Keratinocyte (primary cell): ENCODE measurements around the gene NEB. TPM values are rescaled to one million over a fixed set of nuclear protein-coding genes. Genes with fewer than 3 reads are reported as not detected.

Experiments used
- DNase-seq: peaks from one replicate; pipeline ENCODE4 v3.0.0-alpha.2; 2011; ENCODE audit warnings: low read depth, missing footprints, low spot score
- FAIRE-seq: peaks from 2 replicates; lab custom pipeline; 2011; peaks lifted over from hg19 to GRCh38; lab: Jason Lieb, UNC
- H2AFZ ChIP-seq: 2 replicates; pipeline ENCODE4 v1.6.0; 2012; ENCODE audit warnings: low read length, control low read depth, inconsistent platforms; ENCODE audit not compliant: control insufficient read depth
- H3K27ac ChIP-seq: 2 replicates; pipeline ENCODE4 v1.5.1; 2011; ENCODE audit warnings: low read length; ENCODE audit not compliant: control insufficient read depth, insufficient read depth
- H3K27me3 ChIP-seq: 3 replicates; pipeline ENCODE4 v1.6.0; 2011; ENCODE audit warnings: low read length; ENCODE audit not compliant: control insufficient read depth, insufficient read depth; ENCODE audit errors: extremely low read depth
- H3K36me3 ChIP-seq, 2 experiments: 2 replicates in 1 of 2; 3 replicates in 1 of 2; pipeline ENCODE4 v1.5.1; 2011; ENCODE audit warnings: low read length in 2 of 2, mild to moderate bottlenecking in 1 of 2; ENCODE audit not compliant: control insufficient read depth in 2 of 2, insufficient read depth in 2 of 2; ENCODE audit errors: extremely low read depth in 1 of 2
- H3K4me1 ChIP-seq: 3 replicates; pipeline ENCODE4 v1.5.1; 2011; ENCODE audit warnings: low read length; ENCODE audit not compliant: control insufficient read depth, insufficient read depth; ENCODE audit errors: extremely low read depth
- H3K4me2 ChIP-seq: 3 replicates; pipeline ENCODE4 v1.6.0; 2011; ENCODE audit warnings: low read depth, low read length; ENCODE audit not compliant: control insufficient read depth, insufficient read depth; ENCODE audit errors: extremely low read depth
- H3K4me3 ChIP-seq, 3 experiments: fragments of 200-600 bp in 1 of 3; sonication (generic) in 1 of 3; 2 replicates in 2 of 3; 3 replicates in 1 of 3; pipeline ENCODE4 v1.5.1; 2011 to 2016; ENCODE audit warnings: low read length in 3 of 3, mild to moderate bottlenecking in 3 of 3, control low read depth in 2 of 3, inconsistent platforms in 1 of 3, low read depth in 1 of 3, mixed read lengths in 1 of 3, mixed run types in 1 of 3, moderate library complexity in 1 of 3; ENCODE audit not compliant: control insufficient read depth in 2 of 3, insufficient read depth in 2 of 3; ENCODE audit errors: extremely low read depth in 1 of 3
- H3K79me2 ChIP-seq: 2 replicates; pipeline ENCODE4 v1.6.0; 2012; ENCODE audit warnings: low read length; ENCODE audit not compliant: control insufficient read depth, insufficient read depth
- H3K9ac ChIP-seq: 3 replicates; pipeline ENCODE4 v1.6.0; 2011; ENCODE audit warnings: low read length; ENCODE audit not compliant: control insufficient read depth, insufficient read depth; ENCODE audit errors: extremely low read depth
- H3K9me1 ChIP-seq: 3 replicates; pipeline ENCODE4 v1.6.0; 2011; ENCODE audit warnings: low read length; ENCODE audit not compliant: control insufficient read depth, insufficient read depth; ENCODE audit errors: extremely low read depth
- H3K9me3 ChIP-seq: 2 replicates; pipeline ENCODE4 v1.5.1; 2012; ENCODE audit warnings: low read depth, low read length; ENCODE audit not compliant: control insufficient read depth
- H4K20me1 ChIP-seq: 3 replicates; pipeline ENCODE4 v1.6.0; 2011; ENCODE audit warnings: low read length; ENCODE audit not compliant: control insufficient read depth, insufficient read depth; ENCODE audit errors: extremely low read depth
- EZH2 ChIP-seq: IDR thresholded peaks from one replicate; pipeline ENCODE4 v1.6.1; 2012; ENCODE audit warnings: inconsistent platforms, mild to moderate bottlenecking, low read length, moderate library complexity
- dilution Hi-C: fragments of 300-500 bp; cut with MboI; formaldehyde crosslinking; loops from one replicate; pipeline ENCODE4 v1.7.0; 2020; ENCODE audit warnings: low sequenced_read_pairs; ENCODE audit not compliant: extremely low pct_ligation_motif_present
- polyA plus RNA-seq, 5 experiments: library from polyadenylated mRNA; depleted of rRNA in 3 of 5; stranded (reverse) in 3 of 5; stranded (forward) in 1 of 5; unstranded in 1 of 5; fragments of >200 nt; gene quantifications; 1 replicate in 1 of 5; 2 replicates in 3 of 5; 3 replicates in 1 of 5; pipeline versions ENCODE4 v1.2.1 to v1.2.3, GENCODE V29; 2011 to 2012; ENCODE audit warnings: missing spikeins in 2 of 5, low read depth in 1 of 5, low replicate concordance in 1 of 5
- TF ChIP-seq, protein P1 (sequence below), 3 experiments: IDR thresholded peaks in 1 of 3; conservative IDR thresholded peaks in 1 of 3; optimal IDR thresholded peaks in 1 of 3; 2 replicates in 2 of 3; 3 replicates in 1 of 3; pipeline versions ENCODE3 to v1.5.1; 2011; ENCODE audit warnings: low read length in 3 of 3, mild to moderate bottlenecking in 3 of 3, moderate library complexity in 2 of 3, control low read depth in 1 of 3, inconsistent platforms in 1 of 3; ENCODE audit not compliant: insufficient read depth in 2 of 3; ENCODE audit errors: extremely low read depth in 1 of 3

The NEB gene
- polyA plus RNA-seq, 1 donor (not counting 4 experiments of a cell fraction or from before 2014, with no cell fraction given) = 0.67 TPM

GRCh38 chr2:151478011-151478410 lies 256.3 kb downstream of the NEB start:
- Histone ChIP-seq H3K27ac (no peak overlapping the region), H3K9me3 (no peaks in the 10 kb centered on the region), H3K79me2 (no peaks in the 10 kb centered on the region), H3K4me1 (no peaks in the 10 kb centered on the region), H3K9me1 (no peaks in the 10 kb centered on the region), H3K36me3 (peaks cover 2 to 20% of the 10 kb centered on the region in 2 experiments), H2AFZ (no peak overlapping the region), H3K9ac (no peak overlapping the region), H3K27me3 (no peaks in the 10 kb centered on the region), H4K20me1 (no peaks in the 10 kb centered on the region), H3K4me2 (no peak overlapping the region), H3K4me3 (no peak overlapping the region)
- FAIRE-seq (no peak), DNase-seq (no peak)
- dilution Hi-C loops = no loop called here
- TF ChIP-seq EZH2 = no peak
- TF ChIP-seq, protein P1, sequence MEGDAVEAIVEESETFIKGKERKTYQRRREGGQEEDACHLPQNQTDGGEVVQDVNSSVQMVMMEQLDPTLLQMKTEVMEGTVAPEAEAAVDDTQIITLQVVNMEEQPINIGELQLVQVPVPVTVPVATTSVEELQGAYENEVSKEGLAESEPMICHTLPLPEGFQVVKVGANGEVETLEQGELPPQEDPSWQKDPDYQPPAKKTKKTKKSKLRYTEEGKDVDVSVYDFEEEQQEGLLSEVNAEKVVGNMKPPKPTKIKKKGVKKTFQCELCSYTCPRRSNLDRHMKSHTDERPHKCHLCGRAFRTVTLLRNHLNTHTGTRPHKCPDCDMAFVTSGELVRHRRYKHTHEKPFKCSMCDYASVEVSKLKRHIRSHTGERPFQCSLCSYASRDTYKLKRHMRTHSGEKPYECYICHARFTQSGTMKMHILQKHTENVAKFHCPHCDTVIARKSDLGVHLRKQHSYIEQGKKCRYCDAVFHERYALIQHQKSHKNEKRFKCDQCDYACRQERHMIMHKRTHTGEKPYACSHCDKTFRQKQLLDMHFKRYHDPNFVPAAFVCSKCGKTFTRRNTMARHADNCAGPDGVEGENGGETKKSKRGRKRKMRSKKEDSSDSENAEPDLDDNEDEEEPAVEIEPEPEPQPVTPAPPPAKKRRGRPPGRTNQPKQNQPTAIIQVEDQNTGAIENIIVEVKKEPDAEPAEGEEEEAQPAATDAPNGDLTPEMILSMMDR (optimal IDR thresholded peaks at IDR 0.05 in 1 of 3, IDR thresholded peaks at IDR 0.05 in 1 of 3, conservative IDR thresholded peaks at IDR 0.05 in 1 of 3; ENCODE audit: extremely low read depth in 1 of 3, insufficient read depth in 2 of 3, low read length in 3 of 3) = no peak

DNA sequence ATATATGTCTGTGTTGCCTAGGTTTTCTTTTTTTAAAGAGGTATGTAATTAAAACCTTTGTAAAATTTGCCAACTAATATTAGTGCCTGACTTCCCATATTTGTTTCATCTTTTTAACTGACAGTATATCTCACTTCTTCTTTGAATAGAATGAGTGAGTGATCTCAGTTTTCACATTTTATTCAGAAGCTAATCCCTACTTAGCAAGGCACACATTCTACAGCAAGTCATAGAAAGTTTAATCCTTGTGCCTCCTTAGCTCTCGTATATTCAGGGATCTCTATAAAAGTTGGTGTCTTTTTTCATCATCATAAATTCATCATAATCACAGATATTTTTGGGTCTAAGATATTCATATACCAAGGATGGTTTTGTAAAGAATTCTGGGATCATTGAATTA lies 258.0 kb downstream of the NEB start:
- Histone ChIP-seq H3K27me3 (no peaks in the 10 kb centered on the region), H2AFZ (no peak overlapping the region), H3K36me3 (peaks cover 2 to 13% of the 10 kb centered on the region in 2 experiments), H3K9ac (no peak overlapping the region), H3K4me3 (no peak overlapping the region), H3K79me2 (no peaks in the 10 kb centered on the region), H4K20me1 (no peaks in the 10 kb centered on the region), H3K27ac (no peak overlapping the region), H3K4me2 (no peak overlapping the region), H3K9me1 (no peaks in the 10 kb centered on the region), H3K4me1 (no peaks in the 10 kb centered on the region), H3K9me3 (no peaks in the 10 kb centered on the region)
- no peak for DNase-seq
- FAIRE-seq = no peak
- TF ChIP-seq, protein P1 (optimal IDR thresholded peaks at IDR 0.05 in 1 of 3, IDR thresholded peaks at IDR 0.05 in 1 of 3, conservative IDR thresholded peaks at IDR 0.05 in 1 of 3; ENCODE audit: extremely low read depth in 1 of 3, insufficient read depth in 2 of 3, low read length in 3 of 3) = no peak
- no peak for TF ChIP-seq EZH2
- dilution Hi-C loops = no loop called here
